NT2/D1 (cell line): ENCODE data around the gene CAPN12.

Experiments
- SUZ12 ChIP-seq: IDR thresholded peaks from 2 replicates; pipeline ENCODE4 v1.6.1; 2011; ENCODE audit not compliant: insufficient read length, insufficient read depth; ENCODE audit errors: extremely low read depth
- ZNF274 ChIP-seq: IDR thresholded peaks from 2 replicates; pipeline ENCODE4 v1.6.1; 2011; ENCODE audit warnings: mild to moderate bottlenecking, low read depth, low read length

GRCh38 chr19:38736036-38736412 is 8.2 kb downstream of the CAPN12 start:
- TF ChIP-seq ZNF274 (no peak), SUZ12 (no peak)
